Caki2 (cell line): ENCODE measurements around the gene C1orf116. TPM values are rescaled to one million over a fixed set of nuclear protein-coding genes. Genes with fewer than 3 reads are reported as not detected.
A peak's percentile ranks its signal among the peaks of the same experiment; 100 is the strongest.

Experiments
- DNase-seq: peaks from one replicate; pipeline ENCODE4 v3.0.0-alpha.2; 2015; ENCODE audit warnings: low read depth
- in situ Hi-C: cut with HindIII; loops from 2 replicates; pipeline ENCODE4 v1.10.0; 2016; ENCODE audit warnings: low sequenced_read_pairs, low pct_unique_long_range_greater_than_20kb, mixed read lengths
- total RNA-seq: library from RNA; depleted of rRNA; stranded (reverse); fragments of >200 nt; shearing (Covaris generic); gene quantifications from 2 replicates; pipeline ENCODE4 v1.2.3, GENCODE V29; 2014; ENCODE audit warnings: low replicate concordance

The C1orf116 gene
- total RNA-seq, 1 experiment from 2014 or later, result 1.7 TPM

DNA sequence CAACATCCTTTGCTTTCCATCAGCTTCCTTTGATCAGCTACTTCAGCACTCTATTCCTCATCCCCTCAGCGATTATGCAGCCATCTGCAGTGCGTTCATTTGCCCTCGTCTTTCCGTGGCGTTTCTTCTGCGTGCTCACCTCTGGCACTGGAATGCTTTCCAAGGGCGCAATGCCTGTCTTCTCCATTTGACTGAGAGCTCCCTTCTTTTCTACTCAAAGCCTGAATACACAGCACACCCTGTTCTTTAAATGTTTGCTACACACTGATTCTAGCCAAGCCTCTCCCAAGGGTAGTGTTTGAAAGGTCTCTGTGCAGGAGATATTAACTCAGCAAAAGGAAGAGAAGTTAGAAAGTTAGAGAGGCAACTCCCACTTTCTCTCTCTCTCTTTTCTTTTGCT, 22.6 kb downstream of the C1orf116 start:
- no peak for DNase-seq
- in situ Hi-C loops, result no loop called here

DNA sequence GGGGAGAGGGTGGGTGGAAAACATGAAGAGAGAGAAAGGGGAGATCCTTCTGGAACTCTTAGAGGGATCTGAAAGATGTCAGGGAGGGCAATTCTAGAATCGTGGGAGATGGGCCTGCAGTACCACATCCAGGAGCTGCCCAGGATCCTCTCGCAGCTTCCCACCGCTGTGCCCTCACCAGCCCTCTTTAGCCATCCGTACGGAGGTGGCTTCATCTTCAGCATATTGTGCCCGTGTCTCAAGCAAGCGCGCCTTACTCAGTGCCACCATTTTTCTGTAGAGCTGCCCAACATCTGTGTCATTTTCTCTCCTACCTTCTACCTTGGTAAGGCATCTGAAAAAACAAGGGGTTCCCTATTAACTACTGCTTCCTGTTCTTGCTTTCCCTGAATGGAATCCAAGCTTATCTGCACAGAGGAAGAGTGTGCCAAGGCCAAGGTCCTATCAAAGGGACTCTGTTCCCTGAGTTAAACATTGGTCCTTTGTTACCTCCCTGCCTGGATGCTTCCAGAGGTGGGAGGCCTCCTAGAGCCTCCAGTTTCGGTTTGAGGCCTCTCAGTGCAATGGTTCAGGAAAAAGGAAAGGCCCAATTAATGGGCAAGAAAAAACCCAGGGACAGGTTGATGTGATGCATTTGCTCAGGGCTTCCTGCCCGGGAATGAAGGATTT, 23.2 kb downstream of the C1orf116 start:
- DNase-seq, result no peak
- in situ Hi-C loops, result no loop called here

DNA sequence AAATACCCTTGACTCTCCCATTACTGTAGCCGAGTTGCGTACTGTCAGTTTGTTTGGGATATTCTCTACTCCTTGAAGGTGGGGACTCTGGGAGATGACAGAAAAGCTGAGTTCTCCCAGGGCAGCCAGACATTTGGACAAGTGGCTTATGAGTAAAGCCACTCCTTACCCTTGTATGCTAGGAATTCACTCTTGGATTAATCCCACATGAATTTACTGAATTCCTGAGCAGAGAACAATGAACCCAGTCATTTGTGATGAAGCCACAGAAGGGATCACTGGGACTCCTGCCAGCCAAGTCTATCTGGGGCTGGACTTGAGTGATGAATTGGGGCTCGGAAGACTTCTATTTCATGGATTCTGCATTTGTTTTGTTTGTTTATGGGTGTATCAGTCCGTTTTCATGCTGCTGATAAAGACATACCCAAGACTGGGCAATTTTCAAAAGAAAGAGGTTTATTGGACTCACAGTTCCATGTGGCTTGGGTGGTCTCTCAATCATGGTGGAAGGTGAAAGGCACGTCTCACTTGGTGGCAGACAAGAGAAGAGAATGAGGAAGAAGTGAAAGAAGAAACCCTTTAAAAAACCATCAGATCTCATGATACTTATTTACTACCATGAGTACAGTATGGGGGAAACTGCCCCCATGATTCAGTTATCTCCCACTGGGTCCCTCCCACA, 25.1 kb downstream of the C1orf116 start:
- in situ Hi-C loops, result no loop called here
- DNase-seq, result peak; percentile 90

DNA sequence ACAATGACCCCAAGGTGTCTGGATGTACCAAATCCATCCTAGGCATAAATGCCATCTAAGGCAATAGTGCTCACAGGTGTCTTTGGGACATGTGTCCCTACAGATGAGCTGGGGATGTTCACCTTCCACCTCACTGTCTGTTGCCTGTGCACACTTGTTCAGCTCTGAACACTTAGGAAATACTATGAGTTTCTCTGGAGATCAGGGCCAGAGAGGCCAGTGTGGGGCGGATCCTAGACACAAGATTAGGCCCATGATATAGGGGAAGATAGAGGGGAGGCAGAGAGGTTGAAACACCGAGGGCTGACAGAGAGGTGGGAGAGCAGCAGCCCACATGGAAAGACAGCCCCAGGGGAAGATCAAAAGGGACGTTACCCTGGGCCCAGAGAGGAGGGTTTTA, 25.6 kb downstream of the C1orf116 start:
- no peak for DNase-seq

DNA sequence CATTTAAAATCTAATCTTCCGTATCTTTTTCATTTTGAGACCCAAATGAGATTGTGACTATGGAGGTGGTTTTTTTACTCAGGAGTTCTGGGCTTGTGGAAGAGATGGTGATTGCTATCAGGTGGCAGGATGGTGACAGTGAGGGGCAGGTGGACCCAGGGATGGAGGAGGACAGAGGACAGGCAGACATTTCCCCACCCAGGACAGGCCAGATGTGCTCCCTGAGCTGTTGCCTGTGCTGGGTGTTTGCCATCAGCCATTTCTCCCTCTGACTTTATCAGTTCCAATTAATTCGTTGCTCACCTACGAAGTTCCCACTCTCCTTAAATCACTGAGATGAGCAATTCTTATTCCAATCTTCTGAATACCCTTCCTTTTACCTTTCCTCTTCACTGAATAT, 26.5 kb downstream of the C1orf116 start:
- no peak for DNase-seq
- in situ Hi-C loops, result no loop called here

More for the DNA sequence above, 25.6 kb downstream of the C1orf116 start:
- in situ Hi-C loops, result no loop called here

DNA sequence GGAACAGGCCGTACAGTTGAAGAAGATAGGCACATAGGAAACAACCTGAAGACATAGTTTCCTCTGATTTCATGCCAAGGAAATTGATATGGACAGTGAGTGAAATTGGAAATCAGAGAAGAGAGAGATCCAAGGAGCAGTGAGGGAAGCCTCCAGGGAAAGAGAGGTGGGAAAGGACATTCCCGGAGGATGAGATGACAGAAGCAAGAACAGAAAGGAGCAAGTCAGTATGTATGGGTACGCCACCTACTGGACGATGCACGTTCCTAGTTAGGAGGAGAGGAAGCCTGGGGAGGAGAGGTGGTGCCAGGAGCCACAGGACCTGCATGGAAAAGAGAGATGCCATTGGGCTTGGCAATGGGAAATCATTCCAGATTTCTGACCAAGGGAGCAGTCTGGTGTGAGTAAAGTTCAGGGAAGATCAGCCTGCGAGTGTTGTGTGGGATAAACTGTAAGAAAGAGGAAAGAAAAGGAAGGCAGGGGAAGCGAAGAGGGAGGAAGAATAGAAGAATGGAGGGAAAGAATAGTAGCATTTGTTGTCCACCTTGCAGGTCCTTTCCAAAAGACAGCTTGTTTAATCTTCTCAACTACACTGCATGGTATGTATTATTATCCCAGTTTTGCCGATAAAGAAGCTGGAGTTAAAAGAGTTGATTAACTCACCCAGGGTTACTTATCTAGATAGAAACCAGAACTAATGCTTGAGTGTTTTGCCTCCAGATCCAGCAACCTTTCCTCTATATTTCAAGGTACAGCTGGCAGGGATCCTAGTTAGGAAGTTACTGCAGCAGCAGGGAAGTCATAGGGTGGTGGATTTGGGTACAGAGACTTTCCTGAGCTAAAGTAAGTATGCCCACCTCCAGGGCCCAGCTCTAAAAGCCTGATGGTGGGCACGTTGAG, 27.4 kb downstream of the C1orf116 start:
- in situ Hi-C loops, result no loop called here
- peak; percentile 71 for DNase-seq

DNA sequence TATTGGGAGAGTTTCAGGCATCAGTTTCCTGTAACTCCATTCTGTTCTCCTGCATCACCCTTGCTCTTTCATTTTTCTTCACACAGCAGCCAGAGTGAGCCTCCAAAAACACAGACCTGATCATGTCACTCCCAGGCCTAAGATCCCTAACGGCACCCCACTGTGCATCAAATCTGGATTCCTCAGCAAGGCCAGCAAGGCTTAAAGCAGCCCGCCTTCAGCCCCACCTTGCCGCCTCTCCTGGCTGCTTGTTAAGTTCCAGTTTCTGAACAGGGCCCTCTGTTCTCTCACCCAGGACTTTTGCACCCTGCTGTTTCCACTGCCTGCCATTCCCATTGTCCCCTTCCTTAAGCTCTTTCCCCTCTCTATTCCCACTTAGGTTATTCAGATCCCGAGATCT, 29.3 kb downstream of the C1orf116 start:
- in situ Hi-C loops, result no loop called here
- no peak for DNase-seq

DNA sequence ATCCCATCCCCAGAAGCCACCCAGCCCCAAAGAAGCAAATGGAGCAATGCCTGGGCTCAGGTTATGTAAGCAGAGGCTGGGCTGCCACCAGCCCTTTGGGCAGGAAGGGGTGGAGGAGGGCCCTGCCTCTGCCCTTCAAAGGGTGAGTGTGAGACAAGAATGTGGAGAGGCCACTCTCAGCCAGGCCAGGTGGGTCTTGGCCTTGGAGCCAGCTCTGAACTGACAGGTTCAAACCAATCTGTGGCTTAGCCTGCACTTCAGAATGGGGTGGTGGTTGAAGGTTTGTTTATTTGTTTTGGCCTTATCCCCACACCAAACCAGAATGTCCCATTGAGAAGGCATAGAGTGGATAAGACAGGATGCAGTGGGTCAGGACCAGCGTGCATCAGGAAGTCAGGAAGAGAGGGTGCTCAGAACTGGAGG, 29.8 kb downstream of the C1orf116 start:
- in situ Hi-C loops, result no loop called here
- DNase-seq, result peak; percentile 41

DNA sequence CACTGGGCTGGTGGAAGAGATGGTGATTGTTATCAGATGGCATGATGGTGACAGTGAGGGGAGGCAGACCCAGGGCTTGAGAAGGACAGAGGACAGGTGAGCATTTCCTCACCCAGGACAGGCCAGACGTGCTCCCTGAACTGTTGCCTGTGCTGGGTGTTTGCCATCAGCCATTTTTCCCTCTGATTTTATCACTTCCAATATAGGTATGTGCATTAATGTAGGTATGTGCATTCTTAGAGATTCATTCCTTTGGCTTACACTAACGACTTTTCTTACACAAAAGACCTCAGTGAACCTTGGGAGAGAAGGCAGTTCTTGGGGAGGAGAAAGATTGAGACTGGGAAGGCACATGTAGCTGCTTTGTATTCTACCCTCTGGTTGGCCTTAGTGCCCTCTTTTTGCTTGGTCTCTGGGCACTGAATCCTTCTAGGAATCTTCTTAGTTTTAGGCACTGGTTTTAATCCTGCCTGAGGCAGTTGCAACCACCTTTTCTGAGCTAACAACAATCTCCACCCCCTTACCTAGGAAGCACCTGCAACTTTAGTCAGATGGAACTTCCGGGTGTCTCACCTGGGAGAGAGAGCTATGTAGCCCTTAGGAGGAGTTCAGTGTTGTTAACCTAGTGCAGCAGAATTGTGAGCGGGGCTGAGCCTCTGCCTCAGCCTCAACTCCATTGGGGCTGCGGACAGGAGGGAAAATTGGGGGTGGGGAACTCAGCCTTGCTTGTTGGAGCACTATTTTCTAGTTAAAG, 30.9 kb downstream of the C1orf116 start:
- DNase-seq, result no peak
- in situ Hi-C loops, result no loop called here

DNA sequence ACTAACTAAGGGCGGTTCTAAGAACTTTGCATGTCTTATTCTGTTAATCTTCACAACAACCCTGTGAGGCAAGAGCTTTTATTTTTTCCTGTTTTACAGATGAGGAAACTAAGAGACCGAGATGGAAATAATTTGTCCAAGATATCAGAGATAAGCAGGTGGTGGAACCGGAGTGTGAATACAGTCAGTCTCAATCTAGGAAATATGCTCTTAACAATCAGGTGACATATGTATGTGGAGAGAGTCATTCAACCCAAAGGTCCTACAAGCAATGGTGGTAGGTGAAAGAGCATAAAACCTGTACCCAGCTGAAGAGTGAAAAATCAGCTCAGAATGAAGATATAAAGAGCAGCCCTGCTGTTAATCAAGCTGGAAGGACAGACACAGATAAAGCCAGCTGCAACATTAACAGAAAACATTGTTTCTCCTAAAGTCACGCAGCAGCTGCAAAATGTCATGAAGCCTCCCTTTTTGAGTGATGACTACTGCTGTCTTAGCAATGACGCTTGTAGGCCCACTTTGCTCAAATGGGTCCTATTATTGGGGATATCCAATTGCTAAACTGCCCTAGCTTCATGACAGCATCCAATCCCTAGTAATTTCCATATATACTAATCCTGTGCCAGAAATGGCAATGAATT, 31.8 kb downstream of the C1orf116 start:
- DNase-seq, result no peak
- in situ Hi-C loops, result no loop called here

DNA sequence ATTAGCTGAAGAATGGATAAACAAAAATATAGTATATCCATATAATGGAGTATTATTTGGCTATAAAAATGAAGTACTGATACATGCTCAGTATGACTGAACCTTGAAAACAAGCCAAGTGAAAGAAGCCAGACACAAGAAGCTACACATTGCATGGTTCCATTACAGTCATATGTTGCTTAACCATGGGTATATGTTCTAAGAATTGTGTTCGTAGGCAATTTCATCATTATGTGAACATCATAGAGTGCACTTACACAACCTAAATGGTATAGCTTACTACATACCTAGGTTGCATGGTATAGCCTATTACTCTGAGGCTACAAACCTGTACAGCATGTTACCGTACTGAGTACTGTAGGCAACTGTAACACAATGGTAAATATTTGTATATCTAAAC, 33.7 kb downstream of the C1orf116 start:
- in situ Hi-C loops, result no loop called here
- no peak for DNase-seq

DNA sequence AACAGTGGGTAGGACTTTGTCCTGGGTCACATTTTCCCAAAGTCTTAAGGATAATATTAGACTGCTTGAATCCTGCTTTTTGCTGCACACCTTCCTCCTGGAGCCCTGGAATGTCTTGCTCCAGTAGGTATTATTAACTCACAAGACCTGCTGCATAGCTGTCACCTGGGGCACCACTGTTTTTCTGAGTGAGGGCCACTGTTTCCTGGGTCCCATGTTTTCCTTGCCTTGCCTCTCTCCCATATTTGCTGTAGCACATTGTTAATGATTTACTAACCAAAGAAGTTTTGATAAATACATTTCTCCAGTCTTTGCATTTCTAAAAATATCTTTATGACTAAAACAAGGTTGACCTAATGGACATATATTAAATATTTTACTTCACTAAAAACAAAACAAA, 39.8 kb downstream of the C1orf116 start:
- peak; percentile 37 for DNase-seq
- in situ Hi-C loops, result no loop called here

DNA sequence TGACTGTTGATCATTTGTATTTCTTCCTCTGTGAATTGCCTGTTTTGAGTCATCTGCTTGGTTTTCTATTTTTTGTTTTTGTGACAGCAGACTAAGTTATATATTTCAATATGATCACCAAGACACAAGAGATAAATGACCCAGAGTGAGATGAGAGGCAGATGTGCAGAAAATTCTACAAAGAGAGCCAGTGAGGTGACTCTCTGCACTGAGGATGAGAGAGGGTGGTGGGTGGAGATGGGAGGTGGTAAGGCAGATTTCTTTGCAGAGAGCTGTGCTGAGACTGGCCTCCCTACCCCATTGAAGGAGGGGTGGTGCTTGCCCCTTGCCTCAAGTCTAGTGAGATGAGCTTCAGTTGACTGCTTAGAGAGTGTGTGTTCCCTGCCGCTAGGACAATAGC, 44.7 kb downstream of the C1orf116 start:
- no peak for DNase-seq
- in situ Hi-C loops, result no loop called here

DNA sequence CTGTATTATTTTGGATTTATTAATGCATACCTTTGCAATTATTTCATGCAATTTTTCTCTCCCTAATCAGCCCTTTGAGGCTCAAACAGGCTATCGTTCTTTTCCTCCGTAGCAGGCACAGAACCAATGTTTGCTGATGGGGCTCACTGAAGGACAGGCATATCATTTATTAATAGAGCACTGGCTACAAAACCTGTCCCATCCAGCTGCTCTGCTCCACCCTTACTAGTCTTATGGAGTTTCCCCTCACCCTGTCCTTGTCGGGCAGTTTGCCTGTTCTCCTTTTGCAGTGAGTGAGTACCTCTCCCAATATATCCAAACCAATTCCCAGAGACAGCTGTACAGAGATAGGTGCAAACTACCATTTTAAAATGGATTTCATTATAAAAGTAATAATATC, 45.7 kb downstream of the C1orf116 start:
- in situ Hi-C loops, result no loop called here

DNA sequence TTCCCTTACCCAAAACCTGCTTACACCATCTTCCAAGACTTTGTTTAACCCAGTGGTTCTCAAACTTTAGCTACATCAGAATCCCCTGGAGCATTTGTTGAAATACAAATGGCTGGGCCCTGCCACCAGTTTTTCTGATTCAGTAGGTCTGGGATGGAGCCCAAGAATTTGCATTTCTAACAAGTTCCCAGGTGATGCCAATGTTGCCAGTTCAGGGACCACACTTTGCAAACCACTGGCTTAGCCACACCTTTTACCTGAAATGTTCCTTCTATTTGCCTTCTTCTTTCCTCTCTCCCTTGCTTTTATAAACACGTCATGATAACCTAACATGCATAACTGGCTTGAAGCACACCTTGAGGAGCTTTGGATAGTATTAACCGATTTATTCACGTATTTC, 46.2 kb downstream of the C1orf116 start:
- in situ Hi-C loops, result no loop called here

More for the DNA sequence above, 45.7 kb downstream of the C1orf116 start:
- no peak for DNase-seq

DNA sequence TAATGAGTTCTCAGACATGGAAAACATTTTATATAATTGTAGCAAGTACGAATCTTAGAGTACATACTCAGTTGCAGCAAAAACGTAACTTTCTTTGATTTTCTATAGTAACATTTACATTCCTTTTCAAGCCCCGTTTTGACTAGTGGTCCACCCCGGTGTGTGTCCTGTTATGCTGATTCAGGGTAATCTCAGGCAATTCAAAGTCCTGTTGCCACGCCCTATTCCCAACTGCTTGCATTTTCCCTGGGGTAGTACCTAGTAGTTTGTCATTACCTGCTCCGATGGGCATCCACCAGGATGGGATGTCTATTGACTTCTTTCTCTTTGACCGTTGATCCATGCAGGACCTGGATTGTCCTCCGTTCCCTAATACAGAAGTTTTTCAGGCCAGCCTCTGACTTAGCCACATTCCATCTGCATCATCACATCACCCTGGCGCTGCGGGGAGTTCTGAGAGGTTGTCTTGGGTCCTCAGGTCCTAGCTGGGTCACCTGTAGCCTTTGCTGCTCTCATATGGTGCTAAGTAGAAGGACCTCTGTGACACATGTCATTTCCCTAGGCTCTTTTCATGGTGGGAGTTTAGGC, 47.3 kb downstream of the C1orf116 start:
- in situ Hi-C loops, result no loop called here
- no peak for DNase-seq

More for the DNA sequence above, 46.2 kb downstream of the C1orf116 start:
- DNase-seq, result no peak

DNA sequence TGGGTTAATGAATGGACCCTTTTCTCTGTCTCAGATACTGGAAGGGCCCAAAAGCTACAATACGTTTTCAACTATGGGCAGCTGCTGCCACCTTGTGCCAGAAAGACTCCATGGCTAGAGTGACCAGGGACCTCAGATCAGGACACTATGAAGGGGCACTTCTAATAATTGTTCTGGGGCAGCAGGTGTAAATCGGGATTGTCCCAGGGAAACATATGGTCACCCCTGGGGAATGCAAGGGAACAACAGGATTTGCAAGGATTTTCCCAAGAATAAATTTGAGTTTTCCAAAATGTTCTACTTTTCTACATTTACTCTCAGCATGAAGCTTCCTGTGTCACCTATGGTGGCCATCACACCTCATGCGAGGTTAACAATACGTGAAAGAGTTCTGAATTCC, 50.3 kb downstream of the C1orf116 start:
- in situ Hi-C loops, result loop anchor here (5.0 kb wide), 1 partner anchor 350 kb away; no protein-coding TSS in a partner anchor
- peak; percentile 56 for DNase-seq
